GM19023 (cell line): ENCODE data around the gene GSTP1.
"Not testable (repeated sequence)": the region's sequence is repeated elsewhere in the genome, so short reads cannot be mapped to it uniquely, and the experiment has no call there.

Source experiments
- ATAC-seq: cut with Tn5 transposase; IDR thresholded peaks from one replicate; pipeline ENCODE4 v1.9.1; 2021; ENCODE audit warnings: mild to moderate bottlenecking, moderate library complexity; ENCODE audit not compliant: unreplicated experiment

GSTP1 gene

DNA sequence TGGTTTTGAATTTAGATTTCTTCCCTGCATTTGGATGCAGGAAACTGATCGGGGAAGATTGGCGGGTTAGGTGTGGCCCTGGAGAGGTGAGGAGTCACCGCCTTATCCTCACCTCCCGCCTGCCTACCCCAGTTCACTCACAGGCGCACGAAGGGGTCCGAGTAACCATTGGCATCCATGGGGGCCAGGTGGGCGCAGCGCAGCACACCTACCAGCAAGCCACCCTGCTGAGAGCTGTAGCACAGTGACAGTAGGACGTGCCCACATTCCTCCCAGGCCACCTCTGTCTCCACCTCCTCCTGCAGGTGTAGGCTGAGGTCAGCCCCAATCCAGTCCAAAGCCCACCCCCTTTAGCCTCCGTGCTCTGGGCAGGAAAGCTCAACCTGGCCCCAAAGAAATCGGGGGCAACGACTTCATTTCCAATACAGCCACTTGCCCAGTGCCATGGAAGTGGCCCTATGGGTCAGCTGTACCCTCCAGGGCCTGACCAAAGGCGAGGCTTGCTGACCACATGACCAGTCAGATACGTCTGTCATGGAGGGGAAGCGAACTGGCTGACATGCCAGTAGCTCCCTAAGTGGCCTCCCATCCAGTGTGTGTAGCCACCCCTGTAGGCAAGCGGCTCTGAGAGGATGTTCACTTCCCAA, 29.8 kb downstream of the GSTP1 start:
- ATAC-seq, result peak; percentile 9

DNA sequence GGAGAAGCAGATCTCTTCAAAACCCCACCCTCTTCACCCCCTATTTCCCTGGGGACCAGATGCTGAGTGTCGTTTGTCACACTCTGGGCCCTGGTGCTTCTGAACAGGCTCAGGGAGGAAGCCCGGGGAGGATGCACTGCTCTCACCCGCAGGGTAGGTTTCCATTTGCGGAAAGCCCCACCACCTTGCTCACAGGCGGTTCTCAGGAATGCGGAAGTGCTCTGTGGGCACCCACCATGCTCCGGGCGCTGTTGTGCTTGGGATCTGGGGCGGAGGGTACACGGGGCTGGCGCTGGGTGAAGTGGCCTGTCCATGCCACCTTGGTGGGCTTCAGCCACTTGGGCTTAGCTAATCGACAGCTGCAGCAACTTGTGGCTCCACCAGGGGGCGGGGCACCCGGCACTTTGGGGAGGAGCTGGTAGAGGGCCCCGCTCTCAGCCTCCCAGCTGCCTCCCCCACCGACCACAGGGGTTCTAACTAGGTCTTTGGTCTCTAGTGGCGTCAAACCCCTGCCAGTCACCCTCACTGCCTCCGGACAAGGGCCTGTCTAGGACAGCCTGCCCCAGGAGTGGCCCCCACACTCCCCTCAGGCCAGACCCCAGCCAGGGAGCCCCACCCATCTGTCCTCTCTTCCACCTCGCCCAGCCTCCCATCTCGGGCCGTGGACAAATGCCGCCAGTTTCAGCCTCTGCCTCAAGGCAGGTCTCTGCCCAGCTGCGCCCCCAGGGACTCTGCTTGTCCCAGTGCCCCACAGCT, 30.5 kb downstream of the GSTP1 start:
- ATAC-seq, result peak; percentile 76

DNA sequence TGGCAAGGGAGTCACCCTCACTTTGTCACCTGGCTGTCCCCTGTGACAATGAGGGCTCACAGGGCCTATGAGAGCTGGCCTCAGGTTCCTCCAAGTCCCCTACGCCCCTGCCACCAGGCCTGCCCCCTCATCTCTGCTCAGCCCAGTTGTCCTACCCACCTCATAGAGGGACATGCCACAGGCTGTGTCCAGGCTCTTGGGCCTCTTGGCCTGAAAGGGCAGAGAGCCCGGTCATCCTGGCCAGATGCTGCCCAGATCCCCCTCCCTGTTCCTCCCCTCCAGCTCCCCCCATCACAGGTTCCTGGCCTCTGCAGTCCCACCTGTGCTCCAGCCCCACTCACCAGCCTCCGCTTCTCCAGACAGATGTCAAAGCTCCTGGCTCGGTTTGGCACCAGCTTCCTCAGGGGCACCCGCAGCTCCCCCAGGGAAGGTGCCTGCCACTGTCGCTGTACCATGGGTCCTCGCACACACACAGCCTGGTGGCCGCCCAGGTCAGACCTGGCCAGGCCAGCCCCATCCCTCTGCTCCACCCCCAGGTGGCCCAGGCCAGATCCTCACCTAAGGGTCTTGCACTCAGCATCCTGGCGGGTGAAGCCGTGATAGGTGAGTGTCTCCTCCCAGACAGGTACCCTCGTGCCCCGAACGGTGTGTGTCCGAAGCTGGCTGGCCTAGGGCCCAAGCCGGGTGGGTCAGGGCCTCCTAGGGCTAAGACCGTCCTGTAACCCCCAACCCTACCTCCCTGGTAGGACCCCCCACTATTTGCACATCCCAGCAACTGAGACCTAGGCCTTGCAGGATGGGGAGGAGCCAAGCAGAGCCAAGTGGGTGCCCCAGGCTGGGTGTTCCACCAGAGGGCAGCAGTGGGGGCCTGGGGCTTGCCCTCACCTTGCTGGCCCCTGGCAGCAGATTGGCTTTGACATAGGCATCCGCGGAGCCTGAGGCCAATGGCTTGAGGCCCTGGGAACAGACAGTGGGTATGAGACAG, 31.4 kb downstream of the GSTP1 start:
- ATAC-seq, result no peak

DNA sequence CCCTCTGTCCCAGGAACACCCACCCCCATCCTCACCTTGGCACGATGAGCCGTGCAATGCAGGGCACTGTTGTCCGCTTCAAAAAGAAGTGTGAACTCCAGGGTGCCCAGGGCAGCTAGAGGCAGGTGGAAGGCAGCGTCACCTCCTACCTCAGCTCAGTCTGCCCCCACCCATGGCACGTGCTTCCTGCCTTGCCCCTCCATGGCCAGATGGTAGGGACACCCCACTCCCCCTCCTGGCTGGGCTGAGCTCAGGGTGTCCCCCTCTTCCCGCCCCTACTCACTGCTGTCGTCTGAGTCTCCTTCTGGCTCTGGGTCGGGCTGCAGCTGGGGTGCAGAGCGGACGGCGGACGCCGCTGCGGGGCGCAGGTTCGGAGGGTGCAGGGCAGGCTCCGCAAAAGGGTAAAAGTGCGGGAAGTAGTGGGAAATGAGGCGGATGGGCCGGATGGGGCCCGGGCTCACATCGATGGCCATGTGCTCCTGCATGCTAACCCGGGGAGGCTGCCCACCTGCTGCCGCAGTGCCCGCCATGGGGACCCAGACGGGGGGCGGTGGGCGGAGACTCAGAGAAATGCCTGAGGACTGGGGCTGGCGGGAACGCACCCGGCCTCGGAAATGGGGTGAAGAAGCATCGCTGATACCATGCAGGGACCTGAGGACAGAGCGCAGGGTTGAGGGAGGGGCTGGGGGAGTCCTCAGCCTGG, 32.3 kb downstream of the GSTP1 start:
- ATAC-seq, result no peak

DNA sequence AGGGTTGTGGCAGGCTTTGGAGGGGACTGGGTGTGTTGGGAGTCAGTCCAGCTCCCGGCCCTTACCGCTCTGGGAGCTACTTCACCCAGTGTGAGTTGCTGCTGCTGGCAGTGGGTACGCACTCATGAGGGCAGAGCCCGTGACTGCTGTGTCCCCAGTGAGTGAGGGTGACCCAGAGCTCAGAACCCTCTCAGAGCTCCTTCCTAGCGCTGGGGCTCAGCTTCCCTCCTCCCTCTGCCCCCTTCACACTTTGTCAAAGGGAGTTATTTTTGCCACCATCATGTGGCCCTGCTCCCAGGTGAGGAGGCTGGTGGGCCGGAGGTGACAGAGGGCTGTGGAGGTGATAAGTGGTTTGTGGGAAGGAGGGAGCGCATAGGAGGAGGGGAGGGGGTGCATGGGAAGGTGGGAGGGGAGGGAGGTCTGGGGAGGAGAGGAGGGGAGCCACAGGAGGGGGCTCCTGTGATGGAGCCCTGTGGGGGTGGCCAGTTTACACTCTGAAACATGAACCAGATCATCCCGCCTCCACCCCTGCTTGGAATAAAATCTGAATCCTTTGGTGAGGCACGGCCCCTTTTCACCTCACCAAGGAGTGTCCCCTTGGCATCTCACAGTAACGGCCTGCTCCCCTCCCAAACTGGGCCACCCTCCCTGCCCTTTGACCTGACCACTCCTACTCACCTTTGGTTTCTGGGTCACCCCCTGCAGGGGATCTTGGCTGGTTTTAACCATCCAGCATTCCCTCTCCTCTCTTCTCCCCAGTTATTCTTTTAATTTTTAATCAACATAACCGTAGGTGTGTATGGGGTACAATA, 33.0 kb downstream of the GSTP1 start:
- no peak for ATAC-seq

DNA sequence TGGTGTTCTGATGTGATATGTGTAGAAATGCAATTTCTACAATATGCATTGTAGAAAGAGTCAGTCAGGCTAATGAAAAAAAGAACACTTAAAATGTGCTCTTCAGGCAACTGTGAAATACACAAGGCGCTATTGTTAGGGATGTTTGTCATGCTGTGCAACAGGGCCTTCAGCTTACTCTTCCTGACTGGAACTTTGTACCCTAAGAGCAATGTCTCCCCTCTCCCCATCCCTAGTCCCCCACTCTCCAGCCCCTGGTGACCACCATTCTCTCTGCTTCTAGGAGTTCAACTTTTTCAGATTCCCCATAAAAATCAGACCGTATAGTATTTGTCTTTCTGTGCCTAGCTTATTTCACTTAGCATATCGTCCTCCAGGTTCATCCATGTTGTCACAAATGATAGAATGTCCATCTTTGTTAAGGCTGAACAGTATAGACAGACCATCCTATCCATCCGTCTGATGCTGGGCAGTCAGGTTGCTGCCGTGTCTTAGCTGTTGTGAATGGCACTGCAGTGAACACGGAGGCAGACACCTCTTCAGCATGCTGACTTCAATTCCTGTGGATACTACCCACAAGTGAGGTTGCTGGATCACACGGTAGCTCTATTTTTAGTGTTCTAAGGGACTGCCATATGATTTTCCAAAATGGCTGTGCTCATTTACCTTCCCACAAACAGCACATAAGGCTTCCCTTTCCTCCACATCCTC, 33.8 kb downstream of the GSTP1 start:
- ATAC-seq, result no peak

DNA sequence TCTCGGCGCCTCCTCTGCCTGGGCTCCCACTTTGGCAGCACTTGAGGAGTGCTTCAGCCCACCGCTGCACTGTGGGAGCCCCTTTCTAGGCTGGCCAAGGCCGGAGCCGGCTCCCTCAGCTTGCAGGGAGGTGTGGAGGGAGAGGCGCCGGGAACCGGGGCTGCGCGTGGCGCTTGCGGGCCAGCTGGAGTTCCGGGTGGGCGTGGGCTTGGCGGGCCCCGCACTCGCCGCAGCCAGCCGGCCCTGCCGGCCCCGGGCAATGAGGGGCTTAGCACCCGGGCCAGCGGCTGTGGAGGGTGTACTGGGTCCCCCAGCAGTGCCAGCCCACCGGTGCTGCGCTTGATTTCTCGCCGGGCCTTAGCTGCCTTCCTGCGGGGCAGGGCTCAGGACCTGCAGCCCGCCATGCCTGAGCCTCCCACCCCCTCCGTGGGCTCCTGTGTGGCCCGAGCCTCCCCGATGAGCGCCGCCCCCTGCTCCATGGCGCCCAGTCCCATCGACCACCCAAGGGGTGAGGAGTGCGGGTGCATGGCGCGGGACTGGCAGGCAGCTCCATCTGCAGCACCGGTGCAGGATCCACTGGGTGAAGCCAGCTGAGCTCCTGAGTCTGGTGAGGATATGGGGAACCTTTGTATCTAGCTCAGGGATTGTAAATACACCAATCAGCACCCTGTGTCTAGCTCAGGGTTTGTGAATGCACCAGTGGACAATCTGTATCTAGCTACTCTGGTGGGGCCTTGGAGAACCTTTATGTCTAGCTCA, 35.5 kb downstream of the GSTP1 start:
- not testable (repeated sequence) for ATAC-seq

DNA sequence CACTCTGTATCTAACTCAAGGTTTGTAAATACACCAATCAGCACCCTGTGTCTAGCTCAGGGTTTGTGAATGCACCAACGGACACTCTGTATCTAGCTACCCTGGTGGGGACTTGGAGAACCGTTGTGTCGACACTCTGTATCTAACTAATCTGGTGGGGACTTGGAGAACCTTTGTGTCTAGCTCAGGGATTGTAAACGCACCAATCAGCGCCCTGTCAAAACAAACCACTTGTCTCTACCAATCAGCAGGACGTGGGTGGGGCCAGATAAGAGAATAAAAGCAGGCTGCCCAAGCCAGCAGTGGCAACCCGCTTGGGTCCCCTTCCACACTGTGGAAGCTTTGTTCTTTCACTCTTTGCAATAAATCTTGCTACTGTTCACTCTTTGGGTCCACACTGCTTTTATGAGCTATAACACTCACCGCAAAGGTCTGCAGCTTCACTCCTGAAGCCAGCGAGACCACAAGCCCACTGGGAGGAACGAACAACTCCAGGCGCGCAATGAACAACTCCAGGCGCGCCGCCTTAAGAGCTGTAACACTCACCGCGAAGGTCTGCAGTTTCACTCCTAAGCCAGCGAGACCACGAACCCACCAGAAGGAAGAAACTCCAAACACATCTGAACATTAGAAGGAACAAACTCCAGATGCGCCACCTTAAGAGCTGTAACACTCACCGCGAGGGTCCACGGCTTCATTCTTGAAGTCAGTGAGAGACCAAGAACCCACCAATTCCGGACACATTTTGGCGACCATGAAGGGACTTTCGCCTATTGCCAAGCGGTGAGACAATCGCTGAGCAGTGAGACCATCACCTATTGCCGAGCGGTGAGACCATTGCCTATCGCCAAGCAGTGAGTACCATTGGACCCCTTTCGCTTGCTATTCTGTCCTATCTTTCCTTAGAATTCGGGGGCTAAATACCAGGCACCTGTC, 36.3 kb downstream of the GSTP1 start:
- not testable (repeated sequence) for ATAC-seq

DNA sequence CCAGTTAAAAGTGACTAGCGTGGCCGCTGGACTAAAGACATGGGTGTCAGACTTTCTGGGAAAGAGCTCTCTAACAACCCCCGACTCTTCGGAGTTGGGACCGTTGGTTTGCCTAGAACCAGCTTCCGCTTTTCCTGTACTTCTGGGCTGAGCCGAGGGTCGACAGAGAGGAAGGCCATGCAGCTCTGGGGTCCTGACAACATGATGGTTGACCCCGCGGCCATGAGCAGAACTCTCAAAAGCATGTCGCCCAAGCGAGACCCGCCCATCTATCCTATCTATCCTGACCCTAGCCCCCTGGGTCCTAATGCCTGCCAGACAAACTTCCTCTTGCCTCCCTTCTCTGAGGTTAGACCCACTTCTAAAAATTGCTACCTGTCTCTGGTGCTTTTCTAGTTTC, 37.0 kb downstream of the GSTP1 start:
- ATAC-seq, result not testable (repeated sequence)

DNA sequence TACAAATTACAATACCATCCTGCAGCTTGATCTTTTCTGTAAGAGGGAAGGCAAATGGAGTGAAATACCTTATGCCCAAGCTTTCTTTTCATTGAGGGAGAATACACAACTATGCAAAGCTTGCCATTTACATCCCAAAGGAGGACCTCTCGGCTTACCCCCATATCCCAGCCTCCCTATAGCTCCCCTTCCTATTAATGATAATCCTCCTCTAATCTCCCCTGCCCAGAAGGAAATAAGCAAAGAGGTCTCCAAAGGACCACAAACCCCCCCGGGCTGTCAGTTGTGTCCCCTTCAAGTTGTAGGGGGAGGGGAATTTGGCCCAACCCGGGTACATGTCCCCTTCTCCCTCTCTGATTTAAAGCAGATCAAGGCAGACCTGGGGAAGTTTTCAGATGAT, 38.3 kb downstream of the GSTP1 start:
- not testable (repeated sequence) for ATAC-seq

DNA sequence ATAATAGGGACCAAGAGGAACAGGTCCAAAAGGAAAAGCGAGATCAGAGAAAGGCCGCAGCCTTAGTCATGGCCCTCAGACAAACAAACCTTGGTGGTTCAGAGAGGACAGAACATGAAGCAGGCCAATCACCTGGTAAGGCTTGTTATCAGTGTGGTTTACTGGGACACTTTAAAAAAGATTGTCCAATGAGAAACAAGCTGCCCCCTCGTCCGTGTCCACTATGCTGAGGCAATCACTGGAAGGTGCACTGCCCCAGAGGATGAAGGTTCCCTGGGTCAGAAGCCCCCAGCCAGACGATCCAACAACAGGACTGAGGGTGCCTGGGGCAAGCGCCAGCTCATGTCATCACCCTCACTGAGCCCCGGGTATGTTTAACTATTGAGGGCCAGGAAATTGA, 39.3 kb downstream of the GSTP1 start:
- ATAC-seq, result not testable (repeated sequence)

DNA sequence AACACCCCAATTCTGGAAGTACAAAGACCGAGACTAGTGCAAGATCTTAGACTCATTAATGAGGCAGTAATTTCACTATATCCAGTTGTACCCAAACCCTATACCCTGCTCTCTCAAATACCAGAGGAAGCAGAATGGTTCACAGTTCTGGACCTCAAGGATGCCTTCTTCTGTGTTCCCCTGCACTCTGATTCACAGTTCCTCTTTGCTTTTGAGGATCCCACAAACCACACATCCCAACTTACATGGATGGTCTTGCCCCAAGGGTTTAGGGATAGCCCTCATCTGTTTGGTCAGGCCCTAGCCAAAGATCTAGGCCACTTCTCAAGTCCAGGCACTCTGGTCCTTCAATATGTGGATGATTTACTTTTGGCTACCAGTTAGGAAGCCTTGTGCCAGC, 40.2 kb downstream of the GSTP1 start:
- ATAC-seq, result not testable (repeated sequence)

DNA sequence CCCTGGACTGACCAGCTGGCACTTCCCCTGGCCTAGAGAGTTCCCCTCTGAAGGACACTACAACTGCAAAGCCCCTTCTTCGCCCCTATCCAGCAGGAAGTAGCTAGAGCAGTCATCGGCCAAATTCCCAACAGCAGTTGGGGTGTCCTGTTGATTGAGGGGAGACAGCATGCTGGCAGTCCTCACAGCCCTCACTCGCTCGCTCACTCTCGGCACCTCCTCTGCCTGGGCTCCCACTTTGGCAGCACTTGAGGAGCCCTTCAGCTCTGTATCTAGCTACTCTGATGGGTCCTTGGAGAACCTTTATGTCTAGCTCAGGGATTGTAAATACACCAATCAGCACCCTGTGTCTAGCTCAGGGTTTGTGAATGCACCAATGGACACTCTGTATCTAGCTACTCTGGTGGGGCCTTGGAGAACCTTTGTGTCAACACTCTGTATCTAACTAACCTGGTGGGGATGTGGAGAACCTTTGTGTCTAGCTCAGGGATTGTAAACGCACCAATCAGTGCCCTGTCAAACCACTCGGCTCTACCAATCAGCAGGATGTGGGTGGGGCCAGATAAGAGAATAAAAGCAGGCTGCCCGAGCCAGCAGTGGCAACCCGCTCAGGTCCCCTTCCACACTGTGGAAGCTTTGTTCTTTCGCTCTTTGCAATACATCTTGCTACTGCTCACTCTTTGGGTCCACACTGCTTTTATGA, 42.7 kb downstream of the GSTP1 start:
- not testable (repeated sequence) for ATAC-seq

DNA sequence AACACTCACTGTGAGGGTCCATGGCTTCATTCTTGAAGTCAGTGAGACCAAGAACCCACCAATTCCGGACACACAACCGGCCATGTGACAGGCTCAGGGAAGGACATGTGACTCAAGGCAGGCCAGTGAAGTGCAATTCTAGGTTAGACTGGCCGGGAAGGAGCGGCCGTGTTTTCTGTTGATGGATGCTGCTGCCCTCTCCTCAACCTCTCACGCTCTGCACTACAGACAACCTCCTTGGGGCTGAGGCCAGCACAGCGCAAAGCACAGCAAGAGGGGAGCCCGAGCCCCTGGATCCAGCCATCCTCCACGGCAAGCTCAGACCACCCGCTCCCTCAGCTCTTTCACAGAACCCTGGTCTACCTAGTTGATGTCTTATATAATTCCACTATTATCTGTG, 43.4 kb downstream of the GSTP1 start:
- ATAC-seq, result no peak

DNA sequence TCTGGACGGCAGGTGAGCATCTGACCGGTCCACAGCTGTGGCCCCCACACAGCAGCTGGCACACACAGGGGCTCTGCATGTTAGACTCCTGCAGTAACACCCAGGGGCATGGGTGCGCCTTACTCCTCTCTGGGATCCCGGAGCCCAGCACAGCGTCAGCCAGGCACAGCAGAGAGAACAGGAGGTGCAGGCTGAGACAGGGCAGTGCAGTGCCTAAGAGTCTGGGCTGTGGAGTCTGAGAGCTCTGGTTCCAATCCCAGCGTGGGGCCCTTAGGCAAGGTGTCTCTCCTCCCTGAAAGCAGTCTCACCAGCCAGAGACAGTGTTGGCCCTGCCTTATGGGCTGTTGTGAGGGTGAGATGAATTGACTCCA, 43.8 kb downstream of the GSTP1 start:
- ATAC-seq, result no peak

DNA sequence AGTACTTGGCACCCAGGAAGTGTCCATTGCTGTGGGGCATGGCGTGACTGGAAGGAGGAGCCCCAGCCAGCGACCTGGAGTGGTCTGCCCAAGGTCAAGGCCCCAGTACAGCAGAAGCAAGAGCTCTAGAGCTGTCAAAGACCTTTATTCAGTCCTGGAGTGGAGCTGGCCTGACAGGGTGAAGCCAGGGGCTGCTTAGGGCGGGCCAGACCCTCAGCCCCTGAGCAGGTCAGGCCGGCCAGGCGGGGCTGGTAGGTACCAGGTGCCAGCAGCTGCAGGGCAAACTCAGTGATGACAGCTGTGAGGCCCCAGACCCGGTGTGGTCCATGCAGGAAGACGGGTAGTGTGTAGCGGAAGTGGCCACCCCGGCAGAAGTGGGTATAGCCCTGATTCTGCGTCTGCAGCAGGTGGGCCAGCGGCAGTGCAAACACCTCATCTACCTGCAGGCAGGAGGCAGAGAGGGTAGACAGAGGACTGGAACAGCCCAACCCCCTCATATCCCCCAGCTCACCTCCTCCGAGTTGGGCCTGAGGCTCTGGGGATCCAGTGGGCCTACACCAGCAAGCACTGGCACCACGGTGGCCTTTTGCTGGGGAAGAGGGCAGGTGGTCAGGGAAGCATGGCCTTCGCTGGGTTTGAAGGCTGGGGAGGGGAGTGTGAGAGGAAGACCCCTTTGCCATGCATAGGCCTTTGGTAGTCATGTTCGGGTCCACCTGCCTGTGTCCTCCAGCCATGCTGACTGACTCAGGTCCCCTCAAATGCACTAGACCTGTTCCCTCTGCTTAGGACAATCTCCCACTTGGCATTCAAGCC, 44.4 kb downstream of the GSTP1 start:
- no peak for ATAC-seq
